Bronchial epithelial cell (primary cell): ENCODE results near the gene TRIM62. TPM values are rescaled to one million over a fixed set of nuclear protein-coding genes. Genes with fewer than 3 reads are reported as not detected.
A peak's percentile ranks its signal among the peaks of the same experiment; 100 is the strongest.

Experiments used
- DNase-seq: peaks from one replicate; pipeline ENCODE4 v3.0.0-alpha.2; 2010; ENCODE audit warnings: low read depth
- FAIRE-seq: peaks from 2 replicates; lab custom pipeline; 2011; peaks lifted over from hg19 to GRCh38; lab: Jason Lieb, UNC
- H3K27me3 ChIP-seq: 2 replicates; pipeline ENCODE4 v1.5.1; 2011; ENCODE audit warnings: low read length; ENCODE audit not compliant: control insufficient read depth, insufficient read depth
- H3K36me3 ChIP-seq: 2 replicates; pipeline ENCODE4 v1.5.1; 2011; ENCODE audit warnings: low read length; ENCODE audit not compliant: control insufficient read depth, insufficient read depth
- H3K4me3 ChIP-seq: 2 replicates; pipeline ENCODE4 v1.5.1; 2011; ENCODE audit warnings: mild to moderate bottlenecking, low read depth, low read length, control low read depth
- total RNA-seq: library from RNA; depleted of rRNA; stranded (reverse); fragments of >200 nt; gene quantifications from 2 replicates; pipeline ENCODE4 v1.2.1, GENCODE V29; 2014
- TF ChIP-seq, protein P1 (sequence below): IDR thresholded peaks from 2 replicates; pipeline ENCODE4 v1.5.1; 2011; ENCODE audit warnings: mild to moderate bottlenecking, moderate library complexity, low read length, control low read depth, inconsistent platforms; ENCODE audit not compliant: insufficient read depth, severe bottlenecking

TRIM62 gene
- total RNA-seq, 1 donor from 2014 or later: 0.79 TPM

DNA sequence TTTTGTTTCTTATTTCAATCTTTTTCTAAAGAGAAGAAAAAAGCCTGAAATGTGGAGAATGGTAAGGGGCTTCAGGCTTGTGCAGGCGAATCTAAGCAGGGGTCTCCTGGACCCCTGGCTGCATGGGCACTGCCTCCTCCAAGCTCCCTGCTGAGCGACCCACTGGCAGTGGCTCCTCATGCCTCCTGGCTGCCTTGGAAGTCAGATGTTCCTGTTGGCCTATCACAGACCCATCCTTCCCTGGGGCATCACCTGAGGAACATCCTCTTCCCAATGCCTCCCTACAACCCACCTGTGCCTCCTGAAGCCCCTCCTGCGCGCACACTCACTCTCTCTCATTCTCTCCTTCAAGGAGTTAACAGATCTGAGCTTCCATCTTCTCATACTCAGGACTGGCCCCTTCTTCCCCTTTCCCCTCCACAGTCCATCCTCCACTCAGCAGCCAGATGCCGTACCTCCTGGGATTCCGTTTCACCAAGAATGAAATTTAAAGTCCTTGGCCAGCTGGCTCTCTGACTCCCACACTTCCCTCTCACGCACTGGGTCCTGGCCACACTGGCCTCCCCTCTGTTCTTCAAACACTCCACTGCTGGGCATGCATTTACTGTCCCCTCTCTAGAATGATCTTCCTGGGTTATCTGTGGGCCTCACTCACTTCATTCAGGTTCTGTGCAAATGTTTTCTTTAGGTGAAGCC lies 59.2 kb downstream of the TRIM62 start:
- Histone ChIP-seq H3K27me3 (no peaks in the 10 kb centered on the region), H3K4me3 (no peak overlapping the region), H3K36me3 (no peaks in the 10 kb centered on the region)
- TF ChIP-seq, protein P1, sequence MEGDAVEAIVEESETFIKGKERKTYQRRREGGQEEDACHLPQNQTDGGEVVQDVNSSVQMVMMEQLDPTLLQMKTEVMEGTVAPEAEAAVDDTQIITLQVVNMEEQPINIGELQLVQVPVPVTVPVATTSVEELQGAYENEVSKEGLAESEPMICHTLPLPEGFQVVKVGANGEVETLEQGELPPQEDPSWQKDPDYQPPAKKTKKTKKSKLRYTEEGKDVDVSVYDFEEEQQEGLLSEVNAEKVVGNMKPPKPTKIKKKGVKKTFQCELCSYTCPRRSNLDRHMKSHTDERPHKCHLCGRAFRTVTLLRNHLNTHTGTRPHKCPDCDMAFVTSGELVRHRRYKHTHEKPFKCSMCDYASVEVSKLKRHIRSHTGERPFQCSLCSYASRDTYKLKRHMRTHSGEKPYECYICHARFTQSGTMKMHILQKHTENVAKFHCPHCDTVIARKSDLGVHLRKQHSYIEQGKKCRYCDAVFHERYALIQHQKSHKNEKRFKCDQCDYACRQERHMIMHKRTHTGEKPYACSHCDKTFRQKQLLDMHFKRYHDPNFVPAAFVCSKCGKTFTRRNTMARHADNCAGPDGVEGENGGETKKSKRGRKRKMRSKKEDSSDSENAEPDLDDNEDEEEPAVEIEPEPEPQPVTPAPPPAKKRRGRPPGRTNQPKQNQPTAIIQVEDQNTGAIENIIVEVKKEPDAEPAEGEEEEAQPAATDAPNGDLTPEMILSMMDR: no peak
- DNase-seq: no peak
- no peak for FAIRE-seq

DNA sequence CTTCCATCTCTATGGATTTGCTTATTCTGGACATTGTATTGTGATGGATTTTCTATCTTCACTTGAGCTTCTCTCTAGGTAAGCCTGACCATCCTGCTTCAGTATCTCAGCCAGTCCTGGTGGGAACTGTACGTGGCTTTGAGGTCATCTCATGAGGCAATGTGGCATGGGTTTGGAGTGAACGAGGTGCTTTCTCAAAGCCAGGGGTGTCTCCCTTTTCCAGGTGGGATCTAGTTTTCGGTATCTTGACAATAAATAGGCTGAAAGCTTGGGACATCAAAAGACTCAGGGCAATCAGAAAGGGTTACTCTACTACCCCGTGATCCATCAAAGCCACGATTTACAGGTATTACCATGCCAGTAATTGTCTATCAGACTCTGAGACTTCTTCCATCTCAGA lies 60.1 kb downstream of the TRIM62 start:
- TF ChIP-seq, protein P1: no peak
- Histone ChIP-seq H3K36me3 (no peaks in the 10 kb centered on the region), H3K27me3 (no peaks in the 10 kb centered on the region), H3K4me3 (no peak overlapping the region)
- DNase-seq (no peak), FAIRE-seq (no peak)

DNA sequence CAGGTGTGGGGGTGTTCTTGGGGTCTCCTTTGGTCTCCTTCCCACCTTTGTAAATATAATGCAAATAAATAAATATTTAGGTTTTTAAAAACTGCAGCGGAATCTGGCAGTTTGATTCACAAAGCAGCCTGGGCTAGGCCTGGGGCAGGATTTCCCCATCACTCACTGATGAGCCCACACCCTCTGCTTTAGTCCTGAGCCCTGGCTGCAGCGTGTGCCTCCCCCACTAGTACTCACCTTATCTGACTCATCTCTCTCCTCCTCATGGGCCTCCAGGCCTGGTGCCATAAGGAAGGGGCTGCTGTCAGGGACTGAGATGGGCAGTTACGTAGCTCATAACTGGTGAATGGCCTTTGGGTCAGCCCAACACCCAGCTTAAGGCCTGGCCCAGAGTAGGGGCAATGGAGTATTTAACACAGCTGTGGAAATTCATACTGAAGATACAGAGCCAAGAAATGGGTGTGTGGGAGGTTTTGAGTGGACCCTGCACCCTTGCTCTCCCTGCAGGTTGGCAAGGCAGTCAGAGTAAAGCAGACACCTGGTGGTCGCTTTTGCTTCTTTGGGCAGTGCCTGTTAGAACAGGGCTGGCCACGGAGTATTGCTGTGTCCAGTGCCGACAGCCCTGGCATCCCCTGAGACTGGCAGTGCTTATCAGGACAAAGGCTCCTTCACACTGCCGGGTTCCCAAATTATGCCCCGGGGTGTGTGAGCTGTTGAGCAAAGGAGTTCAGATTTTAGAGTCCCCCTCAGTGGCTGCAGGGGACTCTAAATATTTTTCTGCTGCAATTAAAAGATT lies 61.2 kb downstream of the TRIM62 start:
- FAIRE-seq (no peak), DNase-seq (peak; percentile 82)
- no peaks in the 10 kb centered on the region for H3K27me3 ChIP-seq
- no peak overlapping the region for H3K4me3 ChIP-seq
- TF ChIP-seq, protein P1: no peak
- no peaks in the 10 kb centered on the region for H3K36me3 ChIP-seq

DNA sequence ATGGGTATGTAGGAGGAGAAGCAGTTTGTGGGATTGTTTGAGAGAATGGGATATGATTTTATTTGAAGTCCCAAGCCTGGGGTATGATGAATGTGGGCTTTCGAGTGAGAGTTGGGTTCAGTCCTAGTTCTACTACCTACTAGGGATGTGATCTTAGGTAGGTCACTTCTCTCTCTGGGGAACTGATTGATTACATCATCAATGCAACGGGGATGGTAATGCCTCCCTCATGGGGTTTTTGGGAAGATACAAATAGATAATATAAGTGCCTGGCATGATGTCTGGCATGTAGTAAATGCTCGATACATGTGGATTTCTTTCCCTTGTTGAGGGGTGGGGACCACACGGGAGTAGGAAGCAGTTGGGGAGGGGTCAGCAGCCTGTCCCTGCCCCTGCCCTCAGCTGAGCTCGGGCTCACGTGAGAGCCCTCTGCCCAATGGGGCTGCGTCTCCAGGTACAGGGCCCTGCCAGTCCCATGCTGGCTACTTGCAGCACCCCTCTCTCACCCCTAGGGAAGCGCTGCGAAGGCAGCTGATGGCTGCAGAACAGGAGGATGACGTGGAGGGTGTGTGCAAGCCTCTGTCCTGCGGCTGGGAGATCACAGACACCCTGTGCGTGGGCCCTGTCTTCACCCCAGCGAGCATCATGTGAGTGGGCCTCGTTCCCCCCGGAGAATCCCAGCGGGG lies 62.2 kb downstream of the TRIM62 start:
- FAIRE-seq: no peak
- H3K4me3 ChIP-seq: no peak overlapping the region
- H3K36me3 ChIP-seq: no peaks in the 10 kb centered on the region
- TF ChIP-seq, protein P1: peak; percentile 21
- no peak for DNase-seq
- no peaks in the 10 kb centered on the region for H3K27me3 ChIP-seq

DNA sequence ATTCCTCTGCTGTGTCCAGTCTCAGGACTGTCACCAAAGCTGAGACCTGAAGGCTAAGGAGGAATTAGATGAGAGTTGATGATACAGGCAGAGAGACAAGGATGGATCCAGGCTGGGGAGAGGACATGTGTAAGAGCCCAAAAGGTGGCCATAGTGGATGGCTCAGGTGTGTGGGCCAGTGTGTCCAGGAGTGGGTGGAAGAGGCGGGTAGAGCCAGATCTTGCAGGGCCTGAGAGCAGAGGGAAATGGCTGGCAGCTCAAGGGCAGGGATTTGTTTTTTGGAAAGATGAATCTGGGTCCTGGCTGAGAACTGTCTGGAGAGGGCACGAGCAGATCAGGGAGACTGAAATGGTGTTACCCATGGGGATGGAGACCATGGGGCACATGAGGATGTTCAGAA lies 62.8 kb downstream of the TRIM62 start:
- DNase-seq: no peak
- H3K27me3 ChIP-seq: no peaks in the 10 kb centered on the region
- no peak for FAIRE-seq

More for the DNA sequence above, 62.8 kb downstream of the TRIM62 start:
- Histone ChIP-seq H3K36me3 (no peaks in the 10 kb centered on the region), H3K4me3 (no peak overlapping the region)
- TF ChIP-seq, protein P1: no peak
